Measurements from ENCODE around the gene KRT80. TPM values are rescaled to one million over a fixed set of nuclear protein-coding genes. Genes with fewer than 3 reads are reported as not detected.

Gene KRT80
- polyA plus RNA-seq, 12 donors, result 4.0 to 13.2 (median 8.4) TPM; not detected in 1

DNA sequence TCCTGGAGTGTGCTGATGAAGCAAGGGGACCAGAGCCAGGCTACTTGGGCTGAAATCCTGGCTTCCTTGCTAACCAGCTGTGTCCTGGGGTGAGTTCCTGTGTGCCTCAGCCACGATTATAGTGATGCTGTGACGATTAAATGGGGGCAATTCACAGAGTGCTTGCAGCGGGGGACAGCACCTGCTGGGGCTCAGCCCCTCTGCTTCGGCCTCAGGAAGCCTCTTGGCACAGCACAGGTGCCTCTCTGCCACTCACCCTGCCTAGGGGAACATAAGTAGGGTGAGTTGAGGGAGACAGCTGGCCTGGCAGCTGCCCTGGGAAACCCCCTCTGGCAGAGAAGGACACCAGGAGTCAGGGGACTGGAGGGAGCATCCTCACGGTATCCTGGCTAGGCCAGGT is 9.4 kb downstream of the KRT80 start:
- no peak for DNase-seq

DNA sequence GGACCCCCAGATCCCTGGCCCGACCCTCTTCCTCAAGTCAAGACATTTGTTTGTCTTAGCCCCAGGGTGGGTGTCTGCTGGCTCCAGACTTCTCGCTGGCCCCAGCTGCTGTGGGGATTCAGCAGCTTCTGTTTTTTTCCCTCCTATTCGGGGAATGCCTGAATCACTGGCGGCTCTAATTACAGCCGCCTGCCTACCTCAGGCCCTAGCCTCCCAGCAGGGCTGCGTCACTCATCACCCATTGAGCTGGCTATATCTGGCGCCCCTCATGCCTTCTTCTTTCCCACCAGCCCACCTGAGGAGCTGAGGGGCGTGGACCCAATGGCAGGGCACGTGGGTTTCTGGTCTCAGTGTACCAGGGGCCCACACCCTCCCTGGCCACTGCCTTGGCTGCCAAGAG is 10.1 kb downstream of the KRT80 start:
- DNase-seq, result no peak

DNA sequence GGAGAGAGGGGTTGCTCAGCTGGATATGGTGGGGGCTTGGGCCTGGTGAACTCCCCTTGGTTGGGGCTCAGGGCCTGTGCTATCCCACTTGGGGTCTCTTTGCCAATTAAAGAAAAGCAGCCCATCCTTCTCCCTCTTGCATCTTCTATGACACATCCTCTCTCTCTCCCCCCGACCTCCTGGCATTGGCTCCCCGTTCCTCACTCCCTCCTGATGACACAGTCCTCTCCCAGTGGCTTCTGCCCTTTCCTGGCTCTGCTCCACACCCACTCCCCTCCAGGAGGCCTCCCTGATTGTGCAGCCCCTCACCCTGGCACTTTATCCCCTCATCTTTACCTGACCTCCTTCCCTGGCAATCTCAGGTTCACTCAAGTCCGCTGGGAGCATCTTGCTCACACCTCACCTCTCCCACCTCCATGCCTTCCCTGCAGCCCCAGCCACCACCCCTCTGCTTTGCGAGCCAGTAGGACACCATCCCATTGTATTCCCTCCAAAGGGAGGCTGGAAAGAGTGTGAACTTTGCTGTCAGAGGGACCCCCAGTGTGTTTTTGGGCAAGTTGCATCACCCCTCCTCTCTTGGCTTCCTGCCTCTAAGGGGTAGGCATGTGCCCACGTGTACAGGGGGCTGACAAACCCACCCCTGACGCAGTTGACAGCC is 10.7 kb downstream of the KRT80 start:
- DNase-seq, result no peak

DNA sequence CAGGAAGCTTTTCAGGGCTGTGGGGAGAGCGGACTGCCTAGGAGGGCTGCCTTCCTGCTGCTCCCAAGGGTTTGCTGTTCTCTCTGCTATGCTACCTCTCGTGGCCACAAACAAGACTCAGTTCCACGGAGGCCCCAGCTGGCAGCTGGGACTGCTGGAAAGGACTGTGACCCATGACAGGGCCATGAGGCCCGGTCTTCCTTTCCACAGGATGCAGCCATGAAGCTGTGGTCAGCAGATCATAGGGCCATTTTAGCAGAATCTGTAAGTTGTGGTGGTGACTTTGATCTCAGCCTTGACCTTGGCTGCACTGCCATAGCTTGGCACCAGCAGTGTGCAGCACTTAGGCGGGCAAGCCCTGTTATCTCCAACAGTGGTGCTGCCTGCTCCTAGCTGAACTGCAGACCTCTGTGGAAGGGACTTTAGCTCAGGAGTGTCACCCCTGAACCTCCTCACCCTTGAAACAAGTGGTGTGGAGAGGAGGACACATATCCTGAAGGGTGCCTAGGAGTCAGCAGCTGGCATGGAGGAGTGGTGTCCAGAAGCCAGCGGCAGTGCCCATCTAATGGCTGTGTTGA is 12.3 kb downstream of the KRT80 start:
- no peak for DNase-seq

DNA sequence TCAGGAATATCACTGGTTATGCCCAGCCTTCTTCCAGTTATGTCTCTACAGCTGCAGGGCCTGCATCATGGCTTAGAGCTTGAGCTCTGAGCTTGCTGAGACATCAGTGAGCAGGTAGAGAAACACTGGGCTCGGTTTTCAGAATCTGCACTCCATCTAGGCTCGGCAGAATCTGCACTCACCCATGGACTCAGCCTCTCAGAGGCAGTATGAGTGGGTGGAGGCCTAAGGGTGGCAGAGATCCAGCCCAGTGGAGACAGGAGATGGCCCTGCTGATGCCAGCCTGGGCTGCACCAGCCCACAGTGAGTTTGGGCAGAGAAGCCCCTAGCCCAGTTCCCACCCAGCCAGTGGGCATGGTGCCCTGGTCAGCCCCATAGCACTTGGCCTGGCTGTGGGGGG is 12.8 kb downstream of the KRT80 start:
- DNase-seq, result no peak

DNA sequence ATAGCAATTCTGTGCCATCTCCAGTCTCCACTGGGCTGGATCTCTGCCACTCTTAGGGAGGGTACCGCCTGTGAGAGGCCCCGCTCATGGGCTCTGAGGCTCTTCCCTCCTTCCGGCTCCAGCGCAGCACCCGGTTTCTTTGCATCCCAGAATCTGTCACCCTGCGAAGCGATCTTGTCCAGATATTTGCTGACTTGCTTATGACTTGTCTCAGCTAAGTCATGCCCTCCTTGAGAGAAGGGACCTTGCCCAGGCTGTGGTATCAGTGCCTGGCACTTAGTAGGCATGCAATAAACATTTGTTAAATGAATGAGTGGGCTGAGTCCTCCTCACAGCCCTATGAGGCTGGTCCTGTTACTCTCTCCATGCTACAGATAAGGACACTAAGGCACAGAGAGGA is 13.4 kb downstream of the KRT80 start:
- no peak for DNase-seq

DNA sequence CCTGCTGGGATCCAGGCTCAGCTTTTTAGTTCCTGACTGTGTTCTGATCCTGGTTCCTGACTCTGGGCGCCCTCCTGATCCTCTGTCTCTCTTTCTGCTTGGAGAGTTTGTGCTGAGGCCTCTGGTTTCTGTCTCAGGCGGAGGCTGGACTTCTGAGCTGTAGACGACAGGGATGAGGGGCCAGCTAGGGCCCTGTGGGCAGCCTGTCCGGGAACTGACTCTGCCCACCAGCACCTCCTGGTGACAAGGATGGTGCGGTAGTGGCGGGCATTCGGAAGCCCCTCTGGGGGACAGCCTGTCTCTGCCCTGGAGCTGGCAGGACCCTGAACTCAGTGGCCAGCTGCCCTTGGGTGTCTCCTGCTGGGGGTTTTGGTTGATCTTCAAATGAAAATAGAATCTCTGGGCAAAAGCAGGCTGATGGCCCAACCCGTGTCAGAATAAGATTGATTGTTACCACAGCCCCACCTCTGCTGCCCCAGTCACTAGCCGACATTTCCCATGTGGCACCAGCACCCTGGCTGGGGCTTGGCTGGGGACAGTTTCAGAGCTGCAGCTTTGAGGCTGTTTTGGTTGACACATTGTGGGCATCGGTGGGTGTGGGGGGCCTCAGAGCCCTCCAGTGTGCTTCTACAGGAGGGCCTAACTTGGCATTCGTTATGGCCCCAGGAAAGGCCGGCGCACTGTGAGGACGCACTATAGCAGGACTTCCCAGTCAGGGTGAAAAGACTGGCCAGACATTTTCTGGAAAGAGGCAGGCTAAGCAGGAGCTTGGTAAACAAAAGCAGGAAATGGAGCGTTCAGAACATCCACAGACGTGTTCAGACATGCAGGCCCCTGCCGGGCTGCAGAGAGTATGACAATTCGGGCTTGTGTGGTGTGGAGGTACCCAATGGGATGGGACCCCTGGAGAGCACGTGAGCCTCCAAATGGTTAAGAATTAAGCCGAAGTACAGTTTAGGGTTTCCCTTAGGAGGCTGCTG is 16.2 kb downstream of the KRT80 start:
- no peak for DNase-seq

DNA sequence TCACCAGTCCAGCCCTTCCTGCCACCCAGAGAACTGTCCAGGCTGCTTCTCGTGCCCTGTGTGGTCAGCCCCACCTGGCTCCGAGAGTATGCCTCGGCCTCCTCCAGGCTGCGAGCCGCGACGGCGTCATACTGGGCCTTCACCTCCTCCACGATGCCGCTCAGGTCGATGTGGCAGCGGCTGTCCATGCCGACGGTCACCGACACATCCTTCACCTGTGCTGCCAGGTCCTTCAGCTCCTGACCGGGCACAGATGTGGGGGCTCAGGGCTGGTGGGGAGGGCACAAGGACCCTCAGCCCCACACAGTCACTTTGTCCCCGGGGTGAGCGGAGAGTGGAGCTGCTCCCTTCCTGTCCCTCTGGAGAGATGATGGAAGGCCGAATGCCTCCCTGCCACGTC is 18.3 kb downstream of the KRT80 start:
- no peak for DNase-seq

DNA sequence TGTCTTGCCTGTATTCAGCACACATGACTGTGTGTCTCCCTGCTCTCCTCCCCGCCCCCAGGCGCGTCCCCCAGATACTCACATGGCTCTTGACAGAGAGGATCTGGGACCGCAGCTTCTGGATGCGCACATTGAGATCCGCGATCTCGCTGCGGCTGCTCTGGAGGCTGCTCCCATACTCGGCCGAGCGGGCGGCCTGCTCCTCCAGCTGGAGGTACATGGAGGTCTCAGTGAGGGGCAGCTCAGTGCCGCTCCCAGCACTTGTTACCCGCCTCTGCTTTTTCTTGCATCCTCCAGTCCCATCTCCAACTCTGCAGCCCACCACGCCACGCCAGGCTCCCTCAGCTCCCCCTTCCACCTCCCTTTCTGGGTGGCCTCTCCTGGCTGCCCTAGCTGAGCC is 18.9 kb downstream of the KRT80 start:
- no peak for DNase-seq

DNA sequence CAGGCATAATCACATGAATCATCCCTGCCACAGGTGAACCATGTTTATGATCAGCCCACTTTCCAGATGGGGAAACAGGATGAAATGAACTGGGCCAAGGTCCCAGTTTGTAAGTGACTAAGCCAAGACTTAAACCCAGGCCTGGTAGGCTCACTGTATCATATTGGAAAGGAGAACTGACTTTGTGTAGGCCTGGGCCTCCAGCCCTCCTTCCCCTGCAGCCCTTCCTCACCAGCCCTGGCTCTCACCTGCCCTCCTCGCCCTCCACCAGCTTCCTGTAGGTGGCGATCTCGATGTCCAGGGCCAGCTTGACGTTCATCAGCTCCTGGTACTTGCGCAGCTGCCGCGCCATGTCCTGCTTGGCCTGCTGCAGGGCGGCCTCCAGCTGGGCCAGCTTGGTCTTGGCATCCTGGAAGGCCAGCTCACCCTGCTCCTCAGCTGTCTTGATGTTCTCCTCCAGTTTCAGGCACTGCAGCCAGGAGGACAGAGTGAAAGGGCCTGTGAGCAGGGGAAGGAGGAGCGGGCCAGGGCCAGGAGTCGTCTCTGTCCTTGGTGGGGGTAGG is 19.8 kb downstream of the KRT80 start:
- no peak for DNase-seq

DNA sequence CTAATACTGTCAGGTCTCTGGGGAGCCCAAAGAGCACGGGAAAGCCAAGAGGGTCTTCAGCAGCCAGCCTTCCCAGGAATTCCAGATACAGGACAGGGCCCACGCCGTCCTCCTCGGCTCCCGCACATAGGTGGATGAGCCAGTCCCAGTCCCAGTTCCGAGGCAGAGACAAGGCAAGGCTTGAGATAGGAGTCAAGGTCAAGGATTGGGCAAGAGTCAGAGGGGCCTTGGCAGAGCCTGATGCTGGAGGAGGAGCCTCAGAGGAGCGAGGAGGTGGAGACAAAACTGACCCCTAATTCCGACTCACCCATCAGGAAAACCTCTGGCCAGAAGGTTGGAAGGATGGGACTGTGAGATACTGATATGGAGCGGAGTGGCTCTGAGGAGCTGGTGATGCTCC is 21.0 kb downstream of the KRT80 start:
- no peak for DNase-seq

DNA sequence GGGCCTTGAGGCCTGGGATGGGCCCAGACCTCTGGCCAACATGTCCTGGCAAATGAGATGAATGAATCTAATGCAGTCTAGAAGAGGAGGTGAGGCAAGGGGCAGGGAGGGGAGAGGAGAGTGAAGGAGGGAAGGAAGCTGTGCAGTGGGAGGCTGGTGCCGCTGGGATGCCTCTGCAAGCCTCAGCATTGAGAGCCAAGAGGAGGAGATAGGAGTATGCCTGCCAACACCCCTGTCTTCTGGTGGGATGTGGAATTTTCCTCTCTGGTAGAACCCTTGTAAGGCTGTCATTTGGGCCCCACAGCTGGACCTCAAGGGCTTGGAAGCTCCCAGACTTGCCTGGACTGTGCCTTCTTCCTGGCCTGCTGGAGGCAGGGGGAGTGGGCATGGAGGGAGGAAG is 21.9 kb downstream of the KRT80 start:
- no peak for DNase-seq

DNA sequence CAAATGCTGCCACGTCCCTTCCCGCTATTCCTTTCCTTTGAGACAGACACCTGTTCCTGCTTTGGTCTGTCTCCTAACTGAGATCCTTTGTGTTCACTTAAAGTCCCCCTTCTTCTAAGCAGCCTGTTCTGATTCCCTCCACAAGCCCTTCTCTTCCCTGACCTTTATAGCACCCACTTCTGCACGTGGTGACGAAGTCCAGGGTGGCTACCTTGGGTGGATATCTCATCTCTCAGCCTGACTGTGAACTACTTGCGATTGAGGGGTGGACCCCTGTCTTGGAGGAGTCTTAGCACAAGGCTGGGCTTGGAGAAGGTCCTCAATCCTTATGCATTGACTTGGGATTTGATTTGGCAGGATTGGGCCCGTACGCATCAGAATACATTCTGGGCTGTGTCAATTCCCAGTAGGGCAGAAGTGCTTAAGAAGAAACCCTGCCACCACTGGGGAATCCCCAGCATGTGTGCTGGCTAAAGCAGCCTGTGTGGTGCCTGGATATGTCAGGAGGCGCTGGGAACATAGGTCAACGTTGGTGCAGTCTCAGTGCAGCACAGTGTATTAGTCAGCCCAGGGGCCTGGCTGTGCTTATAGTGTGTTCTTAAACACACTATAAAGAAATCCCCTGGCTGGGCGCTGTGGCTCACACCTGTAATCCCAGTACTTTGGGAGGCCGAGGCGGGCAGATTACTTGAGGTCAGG is 23.6 kb downstream of the KRT80 start:
- no peak for DNase-seq

DNA sequence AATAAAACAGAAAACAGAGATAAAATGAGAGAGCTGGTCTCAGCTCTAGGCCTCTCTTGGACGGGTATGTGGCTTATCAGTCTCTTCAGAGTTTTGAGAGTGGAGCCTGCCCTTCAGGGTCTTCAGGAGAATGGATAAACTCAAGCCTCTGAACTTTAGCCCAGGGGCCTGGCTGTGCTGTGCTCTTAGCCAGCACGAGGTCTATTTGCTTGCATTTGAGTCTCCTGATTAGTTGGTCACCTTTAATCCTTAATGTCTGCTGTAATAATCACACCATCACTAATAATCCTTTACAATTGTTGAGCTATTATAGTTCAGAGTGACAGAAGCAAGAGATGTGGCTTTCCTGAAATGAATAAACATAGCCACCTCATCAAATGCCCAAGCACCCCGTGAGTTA is 24.3 kb downstream of the KRT80 start:
- no peak for DNase-seq

DNA sequence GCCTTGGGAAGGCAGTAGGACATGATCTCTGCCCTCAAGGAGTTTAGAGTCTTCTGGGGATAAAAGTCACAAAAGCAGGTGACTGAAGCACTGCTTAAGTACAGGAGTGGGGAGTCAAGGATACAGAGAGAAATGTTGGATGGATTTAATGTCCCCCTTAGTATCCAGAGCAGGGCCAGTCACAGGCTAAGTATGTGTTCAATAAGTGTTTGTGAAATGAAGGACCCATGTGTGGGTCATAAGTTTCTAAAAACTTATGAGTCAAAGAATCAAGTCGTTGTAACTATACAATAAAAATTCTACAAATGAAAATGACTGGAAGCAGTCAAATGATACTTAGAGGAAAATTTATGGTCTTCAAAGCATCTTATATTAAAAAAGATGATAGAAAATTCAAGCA is 25.1 kb downstream of the KRT80 start:
- DNase-seq, result no peak

DNA sequence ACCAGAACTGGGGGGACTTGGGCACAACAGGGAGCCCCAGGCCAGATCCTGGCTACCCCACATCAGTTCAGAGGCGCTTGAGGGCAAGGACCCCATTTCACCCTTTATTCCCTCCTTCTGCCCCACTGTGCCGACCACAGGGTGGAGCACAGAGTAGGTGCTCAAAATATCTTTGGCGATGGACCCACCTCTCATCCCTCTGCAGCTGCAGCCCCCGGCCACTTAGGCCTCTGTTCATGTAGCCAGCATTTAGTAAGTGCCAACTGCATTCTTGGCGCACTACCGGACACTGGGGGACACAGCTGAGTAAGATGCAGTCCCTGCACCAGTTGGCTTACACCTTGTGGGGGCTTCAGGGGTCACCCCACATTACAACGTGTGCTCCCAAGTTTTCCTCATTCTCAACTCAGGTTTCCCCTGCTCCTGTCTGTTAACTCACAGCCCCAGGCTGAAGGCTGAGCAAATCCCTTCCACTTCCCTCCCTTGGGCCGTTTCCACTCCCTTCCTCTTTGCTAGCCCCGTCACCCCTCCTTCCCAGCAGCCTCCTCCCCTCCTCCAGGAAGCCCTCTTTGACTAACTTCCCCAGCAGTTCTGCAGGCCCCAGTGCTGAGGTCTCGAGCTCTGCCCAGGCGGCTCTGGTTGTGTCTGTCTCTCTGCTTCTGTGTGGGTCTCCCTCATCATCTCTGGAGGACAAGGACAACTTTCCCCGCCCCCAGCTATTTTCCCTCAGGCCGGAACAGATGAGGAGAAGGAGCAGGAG is 26.5 kb downstream of the KRT80 start:
- DNase-seq, result no peak

DNA sequence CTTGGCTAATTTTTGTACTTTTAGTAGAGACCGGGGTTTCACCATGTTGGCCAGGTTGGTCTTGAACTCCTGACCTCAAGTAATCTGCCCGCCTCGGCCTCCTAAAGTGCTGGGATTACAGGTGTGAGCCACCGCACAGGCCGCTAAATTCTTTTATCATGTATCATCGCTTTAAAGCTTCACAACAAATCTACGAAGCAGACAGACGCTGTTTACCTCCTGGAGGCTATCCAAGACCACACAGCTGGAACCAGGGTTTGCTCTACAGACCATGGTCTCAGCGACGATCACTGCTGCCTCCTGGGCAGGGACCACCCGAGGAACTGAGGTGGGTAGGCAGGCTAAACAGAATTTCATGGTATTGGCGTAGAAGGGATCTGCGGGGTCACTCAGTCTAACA is 27.2 kb downstream of the KRT80 start:
- no peak for DNase-seq

DNA sequence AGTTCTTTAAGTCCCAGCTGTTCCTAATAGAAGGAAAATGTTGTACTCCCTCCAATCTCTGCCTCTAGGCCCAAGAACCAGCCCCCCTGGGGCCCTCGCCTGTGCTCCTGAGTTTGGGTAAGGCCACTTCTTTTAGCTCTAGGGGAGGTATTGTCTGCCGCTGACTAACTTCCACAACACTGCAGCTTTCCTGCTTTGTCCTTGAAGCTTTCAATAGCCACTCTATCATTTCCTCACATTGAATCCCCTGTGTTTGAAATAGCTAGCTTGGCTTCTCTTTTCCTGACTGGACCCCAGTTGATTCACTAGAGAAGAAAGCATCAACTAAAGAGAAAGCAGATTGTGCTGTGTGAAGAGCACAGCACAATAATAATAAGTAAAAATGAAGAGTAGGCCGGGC is 28.8 kb downstream of the KRT80 start:
- DNase-seq, result no peak

DNA sequence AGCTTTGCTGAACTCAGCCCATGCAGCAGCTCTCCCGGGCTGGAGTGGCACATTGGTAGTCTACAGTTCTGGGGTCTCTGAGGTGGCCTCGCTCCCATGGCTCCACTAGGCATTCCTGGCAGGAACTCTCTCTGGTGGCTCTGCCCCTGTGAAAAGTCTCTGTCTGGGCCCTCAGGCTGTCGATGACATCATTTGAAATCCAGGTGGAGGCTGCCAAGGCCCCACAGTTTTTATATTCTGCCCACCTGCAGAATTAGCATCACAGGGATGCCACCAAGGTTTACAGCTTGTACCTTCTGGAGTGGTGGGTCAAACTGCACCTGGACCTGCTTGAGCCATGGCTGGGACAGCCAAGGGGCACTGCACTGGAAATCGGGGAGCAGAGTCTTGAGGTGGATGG is 31.6 kb downstream of the KRT80 start:
- no peak for DNase-seq

DNA sequence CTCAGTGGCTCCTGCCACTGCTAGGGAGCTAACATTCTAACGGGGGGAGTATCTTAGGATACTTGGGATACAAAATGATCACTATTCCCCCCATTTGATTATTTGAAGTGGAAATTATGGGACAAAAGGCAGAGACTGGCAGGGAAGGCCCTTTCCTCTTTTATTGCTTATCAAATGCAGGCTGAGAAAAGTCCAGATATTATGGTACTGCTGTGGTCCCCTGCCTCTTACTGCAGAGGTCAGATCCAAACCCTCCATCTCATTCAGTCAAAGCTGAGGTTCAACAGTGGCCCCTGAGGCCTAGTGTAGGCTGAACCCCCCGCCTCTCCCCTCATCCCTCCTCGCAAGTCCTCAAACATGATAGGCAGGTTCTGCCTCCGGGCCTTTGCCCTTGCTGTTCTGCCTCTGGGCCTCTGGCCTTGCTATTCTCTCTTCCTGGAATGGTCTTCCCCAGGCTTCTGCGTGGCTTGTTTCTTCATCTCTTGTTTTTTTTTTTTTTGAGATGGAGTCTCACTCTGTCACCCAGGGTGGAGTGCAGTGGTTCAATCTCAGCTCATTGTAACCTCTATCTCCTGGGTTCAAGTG is 34.2 kb downstream of the KRT80 start:
- no peak for DNase-seq
